NCI-H524 (cell line): ENCODE data around the gene GYS1.
"Not testable (repeated sequence)": the region's sequence is repeated elsewhere in the genome, so short reads cannot be mapped to it uniquely, and the experiment has no call there.

Experiments
- DNase-seq, 2 experiments: peaks; one replicate each; lab custom pipeline; 2025; lab: John Stamatoyannopoulos, UW

Gene GYS1

GRCh38 chr19:48938256-48938655 is 54.9 kb downstream of the GYS1 start:
- no peak for DNase-seq

- DNase-seq = no peak
Measured at GRCh38 chr19:48935864-48936263, 57.2 kb downstream of the GYS1 start.

DNA sequence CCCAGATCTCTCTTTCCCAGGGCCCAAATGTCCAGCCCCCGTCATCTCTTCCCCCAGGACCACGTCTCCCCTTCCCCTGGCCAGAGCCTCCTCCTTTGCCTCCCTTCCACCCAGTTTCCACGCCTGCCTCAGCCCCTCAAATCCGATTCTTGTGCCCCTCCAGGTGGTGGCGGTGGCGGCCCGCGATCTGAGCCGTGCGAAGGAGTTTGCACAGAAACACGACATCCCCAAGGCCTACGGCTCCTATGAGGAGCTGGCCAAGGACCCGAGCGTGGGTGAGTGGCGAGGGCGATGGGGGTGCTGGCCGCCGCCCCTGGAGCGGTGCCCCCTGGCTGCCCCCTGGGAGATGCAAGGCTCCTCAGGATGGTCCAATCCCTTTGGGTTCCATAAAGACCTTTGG is 58.3 kb downstream of the GYS1 start:
- DNase-seq = no peak

GRCh38 chr19:48933382-48933932 is 59.7 kb downstream of the GYS1 start, which contains the start of gene DHDH:
Gene DHDH (plus strand): TSS chr19:48933699. CDS start chr19:48933722, 23 bp downstream.
- peak; percentile 84 to 91 for DNase-seq

- no peak for DNase-seq
Measured at GRCh38 chr19:48928164-48929025, 64.7 kb downstream of the GYS1 start.

GRCh38 chr19:48927692-48928091 is 65.4 kb downstream of the GYS1 start:
- DNase-seq = not testable (repeated sequence)

DNA sequence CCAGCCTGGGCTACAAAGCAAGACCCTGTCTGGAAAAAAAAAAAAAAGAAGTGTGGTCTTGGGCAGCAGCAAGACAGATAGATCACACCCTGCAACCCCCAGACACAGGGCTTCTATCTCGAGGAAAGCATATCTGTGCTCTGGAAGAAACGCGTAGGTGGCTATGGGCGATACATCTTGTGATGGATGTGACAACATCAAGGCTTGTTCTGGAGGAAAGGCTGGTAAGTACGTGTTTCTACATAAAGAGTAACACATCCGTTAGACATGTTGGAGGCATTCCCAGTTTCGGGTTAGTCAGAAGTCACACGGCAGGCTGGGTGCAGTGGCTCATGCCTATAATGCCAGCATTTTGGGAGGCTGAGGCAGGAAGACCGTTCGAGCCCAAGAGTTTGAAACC is 66.2 kb downstream of the GYS1 start:
- no peak for DNase-seq

DNA sequence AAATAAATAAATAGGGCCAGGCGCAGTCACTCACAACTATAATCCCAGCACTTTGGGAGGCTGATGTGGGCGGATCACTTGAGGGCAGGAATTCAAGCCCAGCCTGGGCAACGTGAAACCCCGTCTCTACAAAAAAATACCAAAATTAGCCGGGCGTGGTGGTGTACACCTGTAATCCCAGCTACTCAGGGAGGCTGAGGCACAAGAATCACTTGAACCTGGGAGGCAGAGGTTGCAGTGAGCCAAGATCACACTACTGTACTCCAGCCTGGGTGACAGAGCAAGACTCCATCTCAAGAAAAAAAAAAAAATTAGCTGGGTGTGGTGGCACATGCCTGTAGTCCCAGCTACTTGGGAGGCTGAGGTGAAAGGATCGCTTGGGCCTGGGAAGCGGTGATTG is 67.2 kb downstream of the GYS1 start:
- not testable (repeated sequence) for DNase-seq

DNA sequence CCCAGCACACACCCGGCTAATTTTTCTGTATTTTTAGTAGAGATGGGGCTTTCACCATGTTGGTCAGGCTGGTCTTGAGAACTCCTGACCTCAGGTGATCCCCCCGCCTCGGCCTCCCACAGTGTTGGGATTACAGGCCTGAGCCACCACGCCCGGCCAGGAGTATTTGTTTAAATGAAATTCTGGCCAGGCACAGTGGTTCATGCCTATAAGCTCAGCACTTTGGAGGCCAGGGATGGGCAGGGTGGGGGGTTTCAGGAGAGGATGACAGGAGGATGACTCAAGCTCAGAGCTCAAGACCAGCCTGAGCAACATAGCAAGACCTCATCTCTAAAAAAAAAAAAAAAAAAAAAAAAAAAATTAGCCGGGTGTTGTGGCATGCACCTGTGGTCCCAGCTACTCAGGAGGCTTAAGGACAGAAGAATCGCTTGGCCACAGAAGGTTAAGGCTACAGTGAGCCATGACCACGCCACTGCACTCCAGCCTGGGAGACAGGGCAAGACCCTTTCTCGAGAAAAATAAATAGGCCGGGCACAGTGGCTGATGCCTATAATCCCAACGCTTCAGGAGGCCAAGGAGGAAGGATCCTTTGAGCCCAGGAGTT is 67.8 kb downstream of the GYS1 start:
- DNase-seq = no peak

GRCh38 chr19:48922548-48923490 is 70.3 kb downstream of the GYS1 start:
- no peak for DNase-seq

DNA sequence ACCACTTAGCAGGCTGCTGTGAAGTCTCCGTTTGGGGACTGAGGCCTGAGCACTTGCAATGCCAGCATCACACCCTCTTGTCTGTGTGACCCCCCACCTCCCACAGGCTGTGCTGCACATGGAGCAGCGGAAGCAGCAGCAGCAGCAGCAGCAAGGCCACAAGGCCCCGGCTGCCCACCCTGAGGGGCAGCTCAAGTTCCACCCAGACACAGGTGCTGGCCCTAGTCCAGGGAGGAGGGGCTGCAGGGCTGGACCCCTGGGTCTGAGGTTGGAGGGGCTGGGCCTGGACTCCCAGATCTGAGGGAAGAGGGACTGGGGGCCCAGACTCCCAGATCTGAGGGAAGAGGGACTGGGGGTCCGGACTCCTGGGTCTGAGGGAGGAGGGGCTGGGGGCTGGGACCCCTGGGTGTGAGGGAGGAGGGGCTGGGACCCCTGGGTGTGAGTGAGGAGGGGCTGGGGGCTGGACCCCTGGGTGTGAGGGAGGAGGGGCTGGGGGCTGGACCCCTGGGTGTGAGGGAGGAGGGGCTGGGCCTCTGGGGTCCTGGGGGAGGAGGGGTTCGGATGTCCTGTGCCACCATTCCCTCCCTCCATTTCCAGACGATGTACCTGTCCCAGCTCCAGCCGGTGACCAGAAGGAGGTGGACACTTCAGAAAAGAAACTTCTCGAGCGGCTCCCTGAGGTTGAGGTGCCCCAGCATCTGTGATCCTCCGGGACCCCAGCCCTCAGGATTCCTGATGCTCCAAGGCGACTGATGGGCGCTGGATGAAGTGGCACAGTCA is 71.2 kb downstream of the GYS1 start:
- no peak for DNase-seq

- no peak for DNase-seq
Measured at GRCh38 chr19:48920949-48921348, 72.2 kb downstream of the GYS1 start.

DNA sequence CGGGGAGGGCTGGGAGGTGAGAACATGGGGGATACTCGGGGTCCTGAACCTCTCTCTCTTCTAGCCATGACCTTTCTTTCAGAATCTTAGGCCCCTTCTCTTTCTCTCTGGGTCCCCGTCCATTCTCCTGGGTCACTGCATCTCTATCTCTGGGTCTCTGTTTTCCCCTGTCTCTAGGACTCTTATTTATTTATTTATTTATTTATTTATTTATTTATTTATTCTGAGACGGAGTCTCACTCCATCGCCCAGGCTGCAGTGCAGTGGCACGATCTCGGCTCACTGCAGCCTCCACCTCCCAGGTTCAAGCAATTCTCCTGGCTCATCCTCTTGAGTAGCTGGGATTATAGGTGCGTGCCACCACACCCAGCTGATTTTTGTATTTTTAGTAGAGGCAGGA is 73.8 kb downstream of the GYS1 start:
- DNase-seq = not testable (repeated sequence)

- peak in 1 of 2 experiments; percentile 38 for DNase-seq
Measured at GRCh38 chr19:48918801-48919247, 74.3 kb downstream of the GYS1 start.
